Vagina (tissue), 2 donors: ENCODE data around the gene PSD2.

ENCODE experiments used
- CTCF ChIP-seq, 3 experiments: fragments of 450-650 bp in 2 of 3; fragments of 200-600 bp in 1 of 3; sonication (generic) in 1 of 3; IDR thresholded peaks; one replicate each; pipeline ENCODE4 v1.5.1; 2017 to 2019; ENCODE audit warnings: antibody characterized with exemption in 3 of 3, mild to moderate bottlenecking in 2 of 3, moderate library complexity in 2 of 3
- POLR2A ChIP-seq, 2 donors: fragments of 450-650 bp; IDR thresholded peaks; one replicate each; pipeline ENCODE4 v1.6.1; 2017; ENCODE audit warnings: antibody characterized with exemption in 2 of 2, mild to moderate bottlenecking in 2 of 2, moderate library complexity in 2 of 2
- POLR2AphosphoS5 ChIP-seq, 2 donors: sonication (generic); formaldehyde crosslinking; IDR thresholded peaks; one replicate each; pipeline ENCODE4 v1.9.0; 2017; ENCODE audit warnings: antibody characterized with exemption in 2 of 2, mild to moderate bottlenecking in 2 of 2, low read depth in 1 of 2; ENCODE audit not compliant: insufficient read depth in 1 of 2

GRCh38 chr5:139828207-139828895, 32.7 kb downstream of the PSD2 start:
- no peak for TF ChIP-seq CTCF (IDR thresholded peaks at IDR 0.05)
- TF ChIP-seq POLR2AphosphoS5 (IDR thresholded peaks at IDR 0.05; ENCODE audit: insufficient read depth in 1 of 2, low read depth in 1 of 2), result no peak
- TF ChIP-seq POLR2A (IDR thresholded peaks at IDR 0.05), result no peak
